ENCODE data around the gene SPARCL1.
"Not testable (repeated sequence)": the region's sequence is repeated elsewhere in the genome, so short reads cannot be mapped to it uniquely, and the experiment has no call there.

DNA sequence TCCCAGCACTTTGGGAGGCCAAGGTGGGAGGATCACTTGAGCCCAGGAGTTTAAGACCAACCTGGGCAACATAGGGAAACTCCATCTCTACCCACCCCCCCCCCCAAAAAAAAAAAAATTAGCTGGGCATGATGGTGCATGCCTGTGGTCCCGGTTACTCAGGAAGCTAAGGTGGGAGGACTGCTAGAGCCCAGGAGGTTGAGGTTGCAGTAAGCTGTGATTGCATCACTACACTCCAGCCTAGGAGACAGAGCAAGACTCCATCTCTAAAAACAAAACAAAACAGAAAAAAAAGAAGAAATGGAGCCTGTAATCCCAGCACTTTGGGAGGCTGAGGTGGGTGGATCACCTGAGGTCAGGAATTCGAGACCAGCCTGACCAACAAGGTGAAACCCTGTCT is 37.3 kb downstream of the SPARCL1 start:
- TF ChIP-seq CTCF (IDR thresholded peaks at IDR 0.05); EZH2 (IDR thresholded peaks at IDR 0.05; ENCODE audit: borderline replicate concordance, insufficient read depth, low read depth, low read length, poor library complexity, severe bottlenecking): not testable (repeated sequence)

Data from B cell (primary cell).